ENCODE results near the gene WDR88. TPM values are rescaled to one million over a fixed set of nuclear protein-coding genes. Genes with fewer than 3 reads are reported as not detected.

Gene WDR88
- total RNA-seq, 1 donor from 2014 or later: not detected

DNA sequence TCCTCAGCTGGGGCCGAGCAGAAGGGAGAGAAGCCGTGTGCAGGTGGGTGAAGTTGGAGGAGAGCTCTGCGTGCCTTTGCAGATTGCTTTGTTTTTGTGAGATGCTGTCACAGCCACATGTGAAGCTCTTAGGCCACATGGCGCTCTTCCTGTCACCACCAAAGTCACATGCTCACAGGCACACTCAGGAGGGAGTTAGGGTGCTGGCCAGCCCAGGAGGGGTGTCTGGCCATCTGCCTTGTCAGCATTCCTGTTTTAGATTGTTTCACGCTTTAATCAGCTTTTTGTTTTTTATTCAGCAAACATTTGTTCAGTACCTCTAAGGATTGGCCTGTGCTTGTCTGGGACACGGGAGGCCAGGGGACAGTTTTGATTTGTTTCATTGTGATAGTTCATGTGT lies 29.0 kb upstream of the WDR88 start:
- TF ChIP-seq, protein P1, sequence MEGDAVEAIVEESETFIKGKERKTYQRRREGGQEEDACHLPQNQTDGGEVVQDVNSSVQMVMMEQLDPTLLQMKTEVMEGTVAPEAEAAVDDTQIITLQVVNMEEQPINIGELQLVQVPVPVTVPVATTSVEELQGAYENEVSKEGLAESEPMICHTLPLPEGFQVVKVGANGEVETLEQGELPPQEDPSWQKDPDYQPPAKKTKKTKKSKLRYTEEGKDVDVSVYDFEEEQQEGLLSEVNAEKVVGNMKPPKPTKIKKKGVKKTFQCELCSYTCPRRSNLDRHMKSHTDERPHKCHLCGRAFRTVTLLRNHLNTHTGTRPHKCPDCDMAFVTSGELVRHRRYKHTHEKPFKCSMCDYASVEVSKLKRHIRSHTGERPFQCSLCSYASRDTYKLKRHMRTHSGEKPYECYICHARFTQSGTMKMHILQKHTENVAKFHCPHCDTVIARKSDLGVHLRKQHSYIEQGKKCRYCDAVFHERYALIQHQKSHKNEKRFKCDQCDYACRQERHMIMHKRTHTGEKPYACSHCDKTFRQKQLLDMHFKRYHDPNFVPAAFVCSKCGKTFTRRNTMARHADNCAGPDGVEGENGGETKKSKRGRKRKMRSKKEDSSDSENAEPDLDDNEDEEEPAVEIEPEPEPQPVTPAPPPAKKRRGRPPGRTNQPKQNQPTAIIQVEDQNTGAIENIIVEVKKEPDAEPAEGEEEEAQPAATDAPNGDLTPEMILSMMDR (IDR thresholded peaks at IDR 0.05): no peak
- Histone ChIP-seq H3K27ac (no peak overlapping the region), H3K27me3 (ENCODE audit: low read depth) (no peaks in the 10 kb centered on the region), H3K4me1 (no peaks in the 10 kb centered on the region), H3K9me3 (no peaks in the 10 kb centered on the region), H3K36me3 (peaks cover 94% of the 10 kb centered on the region), H3K4me3 (no peak overlapping the region)
- intact Hi-C loops (cut with DNase I): no loop called here
- no peak for DNase-seq
- ATAC-seq: no peak

- intact Hi-C loops (cut with DNase I): no loop called here
- DNase-seq (no peak), ATAC-seq (no peak)
- H3K4me1 ChIP-seq: no peaks in the 10 kb centered on the region
- H3K27me3 ChIP-seq (ENCODE audit: low read depth): no peaks in the 10 kb centered on the region
- peaks cover 97% of the 10 kb centered on the region for H3K36me3 ChIP-seq
- H3K4me3 ChIP-seq: no peak overlapping the region
- TF ChIP-seq, protein P1 (IDR thresholded peaks at IDR 0.05): no peak
- no peaks in the 10 kb centered on the region for H3K9me3 ChIP-seq
- no peak overlapping the region for H3K27ac ChIP-seq
These were observed 23.8 kb upstream of the WDR88 start for GRCh38 chr19:33108161-33108560.

GRCh38 chr19:33110137-33110910 lies 21.6 kb upstream of the WDR88 start:
- DNase-seq (no peak), ATAC-seq (no peak)
- Histone ChIP-seq H3K4me3 (no peak overlapping the region), H3K4me1 (no peaks in the 10 kb centered on the region), H3K27me3 (ENCODE audit: low read depth) (no peaks in the 10 kb centered on the region), H3K27ac (no peak overlapping the region), H3K36me3 (peaks cover 100% of the 10 kb centered on the region), H3K9me3 (no peaks in the 10 kb centered on the region)
- TF ChIP-seq, protein P1 (IDR thresholded peaks at IDR 0.05): no peak
- intact Hi-C loops (cut with DNase I): no loop called here

DNA sequence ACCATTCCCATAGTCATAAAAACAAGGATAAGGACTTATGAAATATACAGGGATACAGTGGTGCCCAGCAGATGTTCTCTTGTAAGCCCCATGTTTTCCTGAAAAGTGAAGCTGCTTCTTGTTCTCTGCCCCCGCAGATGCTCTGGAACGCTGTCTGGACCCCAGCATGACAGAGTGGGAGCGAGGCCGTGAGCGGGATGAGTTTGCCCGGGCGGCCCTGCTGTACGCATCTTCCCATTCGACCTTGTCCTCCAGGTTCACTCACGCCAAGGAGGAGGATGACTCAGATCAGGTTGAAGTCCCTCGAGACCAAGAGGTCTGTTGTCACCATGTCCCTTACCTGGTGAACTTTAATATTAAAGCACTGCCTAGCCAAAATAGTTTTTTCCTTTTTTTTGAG lies 20.3 kb upstream of the WDR88 start:
- intact Hi-C loops (cut with DNase I): no loop called here
- TF ChIP-seq, protein P1 (IDR thresholded peaks at IDR 0.05): no peak
- ATAC-seq (no peak), DNase-seq (no peak)
- no peaks in the 10 kb centered on the region for H3K9me3 ChIP-seq
- no peak overlapping the region for H3K4me3 ChIP-seq
- peaks cover 100% of the 10 kb centered on the region for H3K36me3 ChIP-seq
- H3K27me3 ChIP-seq (ENCODE audit: low read depth): no peaks in the 10 kb centered on the region
- H3K27ac ChIP-seq: no peak overlapping the region
- no peaks in the 10 kb centered on the region for H3K4me1 ChIP-seq

GRCh38 chr19:33114312-33114711 lies 17.6 kb upstream of the WDR88 start:
- DNase-seq: no peak
- TF ChIP-seq, protein P1 (IDR thresholded peaks at IDR 0.05): no peak

More at GRCh38 chr19:33114312-33114711, 17.6 kb upstream of the WDR88 start:
- intact Hi-C loops (cut with DNase I): no loop called here
- ATAC-seq: no peak
- no peak overlapping the region for H3K4me3 ChIP-seq
- peaks cover 100% of the 10 kb centered on the region for H3K36me3 ChIP-seq
- H3K27me3 ChIP-seq (ENCODE audit: low read depth): no peaks in the 10 kb centered on the region
- H3K9me3 ChIP-seq: no peaks in the 10 kb centered on the region
- no peaks in the 10 kb centered on the region for H3K4me1 ChIP-seq
- H3K27ac ChIP-seq: no peak overlapping the region
